WTC11 (cell line): ENCODE measurements around the gene SMPD1.

Experiments
- FOXJ3 ChIP-seq: sonication (generic); formaldehyde crosslinking; IDR thresholded peaks from 2 replicates; pipeline ENCODE4 v1.9.0; 2021; ENCODE audit warnings: missing genetic modification reagents, mild to moderate bottlenecking, borderline replicate concordance
- HMGA2 ChIP-seq: fragments of 250-450 bp; sonication (Bioruptor Pico); IDR thresholded peaks from 2 replicates; pipeline ENCODE4 v1.4.0; 2021; ENCODE audit warnings: mild to moderate bottlenecking, moderate library complexity
- IRF2 ChIP-seq: sonication (generic); formaldehyde crosslinking; IDR thresholded peaks from 2 replicates; pipeline ENCODE4 v1.8.0; 2022; ENCODE audit warnings: low read depth, missing genetic modification reagents, borderline replicate concordance
- NFYB ChIP-seq: sonication (generic); formaldehyde crosslinking; conservative IDR thresholded peaks from 2 replicates; pipeline ENCODE4 v1.8.0; 2022; ENCODE audit warnings: low read depth, missing genetic modification reagents
- NR2C2 ChIP-seq: sonication (generic); formaldehyde crosslinking; IDR thresholded peaks from 2 replicates; pipeline ENCODE4 v1.8.0; 2022; ENCODE audit warnings: mild to moderate bottlenecking, missing genetic modification reagents
- ZBTB21 ChIP-seq: sonication (generic); formaldehyde crosslinking; IDR thresholded peaks from 2 replicates; pipeline ENCODE4 v1.8.1; 2023; ENCODE audit warnings: mild to moderate bottlenecking, missing genetic modification reagents, borderline replicate concordance
- ZNF263 ChIP-seq: sonication (generic); formaldehyde crosslinking; IDR thresholded peaks from 2 replicates; pipeline ENCODE4 v1.8.1; 2022; ENCODE audit warnings: low read depth, mild to moderate bottlenecking, moderate library complexity, missing genetic modification reagents
- TF ChIP-seq, protein P1 (sequence below): sonication (generic); formaldehyde crosslinking; conservative IDR thresholded peaks from 2 replicates; pipeline ENCODE4 v1.8.1; 2022; ENCODE audit warnings: mild to moderate bottlenecking, missing genetic modification reagents
- TF ChIP-seq, protein P2 (sequence below): fragments of 200-600 bp; IDR thresholded peaks from 2 replicates; pipeline ENCODE4 v1.8.0; 2022; ENCODE audit warnings: antibody characterized with exemption
- TF ChIP-seq, protein P3 (sequence below): sonication (generic); formaldehyde crosslinking; conservative IDR thresholded peaks from 2 replicates; pipeline ENCODE4 v1.8.1; 2023; ENCODE audit warnings: mild to moderate bottlenecking, low read depth, missing genetic modification reagents, moderate library complexity
- TF ChIP-seq, protein P4 (sequence below): sonication (generic); formaldehyde crosslinking; IDR thresholded peaks from 2 replicates; pipeline ENCODE4 v1.8.1; 2023; ENCODE audit warnings: mild to moderate bottlenecking, missing genetic modification reagents, moderate library complexity
- TF ChIP-seq, protein P5 (sequence below): fragments of 250-450 bp; sonication (Bioruptor Pico); IDR thresholded peaks from 2 replicates; pipeline ENCODE4 v1.9.0; 2021; ENCODE audit warnings: moderate library complexity, mild to moderate bottlenecking, inconsistent platforms, borderline replicate concordance

DNA sequence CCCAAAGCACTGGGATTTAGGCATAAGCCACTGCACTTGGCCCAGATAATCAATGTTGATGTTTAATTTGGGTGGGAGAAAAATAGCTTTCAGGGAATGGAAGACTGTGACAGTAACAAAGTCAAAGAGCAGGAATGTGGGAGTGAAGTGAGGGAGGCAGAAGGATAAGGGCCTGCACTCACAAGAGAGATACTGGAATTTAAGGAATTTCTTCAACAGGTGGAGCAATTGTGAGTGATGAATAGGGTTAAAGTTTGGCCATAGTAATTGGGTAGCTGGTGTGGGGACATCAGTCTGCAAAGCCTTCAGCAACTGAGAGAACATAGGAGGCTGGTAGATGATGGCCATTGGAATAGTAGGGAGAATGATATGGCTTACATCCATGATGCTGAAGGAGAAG is 37.2 kb downstream of the SMPD1 start:
- TF ChIP-seq FOXJ3 (CRISPR knock-in tag): no peak
- TF ChIP-seq, protein P1, sequence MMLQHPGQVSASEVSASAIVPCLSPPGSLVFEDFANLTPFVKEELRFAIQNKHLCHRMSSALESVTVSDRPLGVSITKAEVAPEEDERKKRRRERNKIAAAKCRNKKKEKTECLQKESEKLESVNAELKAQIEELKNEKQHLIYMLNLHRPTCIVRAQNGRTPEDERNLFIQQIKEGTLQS (CRISPR knock-in tag): no peak
- TF ChIP-seq, protein P2, sequence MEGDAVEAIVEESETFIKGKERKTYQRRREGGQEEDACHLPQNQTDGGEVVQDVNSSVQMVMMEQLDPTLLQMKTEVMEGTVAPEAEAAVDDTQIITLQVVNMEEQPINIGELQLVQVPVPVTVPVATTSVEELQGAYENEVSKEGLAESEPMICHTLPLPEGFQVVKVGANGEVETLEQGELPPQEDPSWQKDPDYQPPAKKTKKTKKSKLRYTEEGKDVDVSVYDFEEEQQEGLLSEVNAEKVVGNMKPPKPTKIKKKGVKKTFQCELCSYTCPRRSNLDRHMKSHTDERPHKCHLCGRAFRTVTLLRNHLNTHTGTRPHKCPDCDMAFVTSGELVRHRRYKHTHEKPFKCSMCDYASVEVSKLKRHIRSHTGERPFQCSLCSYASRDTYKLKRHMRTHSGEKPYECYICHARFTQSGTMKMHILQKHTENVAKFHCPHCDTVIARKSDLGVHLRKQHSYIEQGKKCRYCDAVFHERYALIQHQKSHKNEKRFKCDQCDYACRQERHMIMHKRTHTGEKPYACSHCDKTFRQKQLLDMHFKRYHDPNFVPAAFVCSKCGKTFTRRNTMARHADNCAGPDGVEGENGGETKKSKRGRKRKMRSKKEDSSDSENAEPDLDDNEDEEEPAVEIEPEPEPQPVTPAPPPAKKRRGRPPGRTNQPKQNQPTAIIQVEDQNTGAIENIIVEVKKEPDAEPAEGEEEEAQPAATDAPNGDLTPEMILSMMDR: no peak
- TF ChIP-seq, protein P3, sequence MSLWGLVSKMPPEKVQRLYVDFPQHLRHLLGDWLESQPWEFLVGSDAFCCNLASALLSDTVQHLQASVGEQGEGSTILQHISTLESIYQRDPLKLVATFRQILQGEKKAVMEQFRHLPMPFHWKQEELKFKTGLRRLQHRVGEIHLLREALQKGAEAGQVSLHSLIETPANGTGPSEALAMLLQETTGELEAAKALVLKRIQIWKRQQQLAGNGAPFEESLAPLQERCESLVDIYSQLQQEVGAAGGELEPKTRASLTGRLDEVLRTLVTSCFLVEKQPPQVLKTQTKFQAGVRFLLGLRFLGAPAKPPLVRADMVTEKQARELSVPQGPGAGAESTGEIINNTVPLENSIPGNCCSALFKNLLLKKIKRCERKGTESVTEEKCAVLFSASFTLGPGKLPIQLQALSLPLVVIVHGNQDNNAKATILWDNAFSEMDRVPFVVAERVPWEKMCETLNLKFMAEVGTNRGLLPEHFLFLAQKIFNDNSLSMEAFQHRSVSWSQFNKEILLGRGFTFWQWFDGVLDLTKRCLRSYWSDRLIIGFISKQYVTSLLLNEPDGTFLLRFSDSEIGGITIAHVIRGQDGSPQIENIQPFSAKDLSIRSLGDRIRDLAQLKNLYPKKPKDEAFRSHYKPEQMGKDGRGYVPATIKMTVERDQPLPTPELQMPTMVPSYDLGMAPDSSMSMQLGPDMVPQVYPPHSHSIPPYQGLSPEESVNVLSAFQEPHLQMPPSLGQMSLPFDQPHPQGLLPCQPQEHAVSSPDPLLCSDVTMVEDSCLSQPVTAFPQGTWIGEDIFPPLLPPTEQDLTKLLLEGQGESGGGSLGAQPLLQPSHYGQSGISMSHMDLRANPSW: no peak
- no peak for TF ChIP-seq IRF2
- TF ChIP-seq NFYB: no peak
- TF ChIP-seq ZBTB21 (CRISPR knock-in tag): no peak
- no peak for TF ChIP-seq NR2C2 (CRISPR knock-in tag)
- TF ChIP-seq, protein P4, sequence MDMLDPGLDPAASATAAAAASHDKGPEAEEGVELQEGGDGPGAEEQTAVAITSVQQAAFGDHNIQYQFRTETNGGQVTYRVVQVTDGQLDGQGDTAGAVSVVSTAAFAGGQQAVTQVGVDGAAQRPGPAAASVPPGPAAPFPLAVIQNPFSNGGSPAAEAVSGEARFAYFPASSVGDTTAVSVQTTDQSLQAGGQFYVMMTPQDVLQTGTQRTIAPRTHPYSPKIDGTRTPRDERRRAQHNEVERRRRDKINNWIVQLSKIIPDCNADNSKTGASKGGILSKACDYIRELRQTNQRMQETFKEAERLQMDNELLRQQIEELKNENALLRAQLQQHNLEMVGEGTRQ: no peak
- TF ChIP-seq ZNF263 (CRISPR knock-in tag): no peak
- TF ChIP-seq, protein P5, sequence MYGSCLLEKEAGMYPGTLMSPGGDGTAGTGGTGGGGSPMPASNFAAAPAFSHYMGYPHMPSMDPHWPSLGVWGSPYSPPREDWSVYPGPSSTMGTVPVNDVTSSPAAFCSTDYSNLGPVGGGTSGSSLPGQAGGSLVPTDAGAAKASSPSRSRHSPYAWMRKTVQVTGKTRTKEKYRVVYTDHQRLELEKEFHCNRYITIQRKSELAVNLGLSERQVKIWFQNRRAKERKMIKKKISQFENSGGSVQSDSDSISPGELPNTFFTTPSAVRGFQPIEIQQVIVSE (CRISPR knock-in tag): no peak
- TF ChIP-seq HMGA2 (CRISPR knock-in tag): no peak
